UCSD-AML1 (cell line): ENCODE results near the gene GMDS.

Experiments used
- DNase-seq: peaks from one replicate; lab custom pipeline; 2025; ENCODE audit not compliant: unreplicated experiment; lab: John Stamatoyannopoulos, UW

GMDS gene

DNA sequence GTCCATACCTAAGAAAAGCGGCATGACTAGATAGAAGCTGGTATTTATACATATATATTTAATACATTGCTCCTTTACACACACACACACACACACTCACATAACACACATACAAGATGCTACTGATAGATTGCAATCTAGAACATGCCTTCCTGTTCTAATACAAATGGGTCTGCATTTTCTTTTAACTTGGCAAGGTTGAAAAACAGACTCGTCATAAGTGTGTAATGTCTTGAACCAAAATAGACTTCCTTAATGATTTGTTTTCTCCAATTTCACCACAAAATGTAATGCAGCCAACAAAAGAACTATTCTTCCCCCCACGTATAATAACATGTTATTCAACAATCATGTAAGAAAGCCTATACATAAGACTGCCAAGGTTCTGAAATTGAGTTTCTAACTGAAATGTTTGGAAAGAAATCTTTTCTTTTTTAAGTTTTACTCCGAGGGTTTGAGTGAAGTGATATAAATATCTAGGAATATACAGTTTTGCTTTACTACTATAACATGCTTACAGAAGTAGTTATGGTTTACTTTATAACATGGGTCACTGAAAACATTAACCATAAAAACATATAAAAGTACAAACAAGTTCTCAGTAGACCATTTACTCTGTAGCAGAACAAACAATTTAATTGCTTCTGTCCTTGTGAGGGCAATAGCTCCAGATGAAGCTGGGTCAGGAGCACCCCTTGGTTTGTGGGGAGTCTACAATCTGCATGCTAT is 428.2 kb downstream of the GMDS start:
- no peak for DNase-seq

DNA sequence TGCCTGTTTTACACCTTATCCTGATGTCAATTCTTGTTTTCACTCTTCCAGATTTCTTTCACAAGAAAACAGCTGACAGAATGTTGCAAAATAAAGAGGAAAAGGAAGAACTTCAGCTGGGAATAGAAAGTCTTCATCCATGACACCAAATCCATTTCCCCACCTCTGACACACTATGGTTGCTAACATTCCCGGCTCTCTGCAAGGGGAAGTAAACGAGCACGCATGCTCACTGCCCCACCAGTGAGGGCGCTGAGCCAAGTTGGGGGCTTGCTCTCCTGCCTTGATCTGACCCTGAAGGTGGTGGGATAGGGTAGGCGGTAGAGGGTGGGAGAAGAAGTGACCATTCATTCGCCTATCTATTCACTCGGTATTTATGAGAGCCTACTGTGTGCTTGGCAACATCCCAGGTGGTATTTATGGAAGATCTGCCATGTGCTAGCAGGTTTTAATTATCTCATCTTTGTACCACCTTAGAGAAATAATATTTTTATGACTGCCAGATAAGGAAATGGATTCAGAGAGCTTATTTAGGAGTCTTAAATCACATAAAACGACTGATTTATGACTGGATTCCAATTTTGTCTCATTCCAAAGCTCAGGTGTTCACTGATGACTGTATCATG is 429.5 kb downstream of the GMDS start:
- no peak for DNase-seq

DNA sequence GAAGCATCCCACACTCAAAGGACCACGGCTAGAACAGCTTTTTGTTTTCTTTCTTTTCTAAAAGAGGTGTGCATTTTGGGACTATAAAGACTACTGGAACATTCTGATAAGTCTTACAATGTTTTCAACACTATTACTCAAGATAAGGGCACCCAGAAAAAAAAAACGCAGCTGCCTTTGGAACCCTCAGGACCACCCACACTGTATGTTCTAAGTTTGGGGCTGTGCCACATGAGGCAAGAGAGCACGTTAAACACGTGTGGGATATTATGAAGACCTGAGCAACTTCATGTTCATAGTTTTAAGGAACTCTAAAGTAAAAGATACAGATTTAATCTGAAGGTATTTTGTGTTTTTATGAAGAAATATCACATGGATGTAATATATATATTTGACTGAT is 431.1 kb downstream of the GMDS start:
- no peak for DNase-seq

DNA sequence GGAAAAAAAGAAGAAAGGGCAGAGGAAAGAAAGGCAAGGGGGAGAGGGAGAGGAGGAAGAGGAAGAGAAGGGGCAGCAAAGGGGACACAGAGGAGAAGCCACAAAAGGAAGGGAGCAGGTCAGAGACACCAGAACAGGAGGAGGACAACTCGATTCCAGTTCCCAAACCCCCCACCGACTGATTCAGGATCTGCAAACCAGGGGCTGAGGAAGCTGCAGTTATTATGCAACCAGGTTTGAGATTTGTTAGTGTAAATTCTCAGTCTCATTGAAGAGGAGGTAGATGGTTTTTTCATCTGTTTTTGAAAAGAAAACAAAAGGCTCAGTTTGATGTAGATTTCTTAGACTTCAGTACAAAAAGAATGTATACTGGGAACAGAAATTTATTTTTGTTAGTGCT is 432.9 kb downstream of the GMDS start:
- no peak for DNase-seq

DNA sequence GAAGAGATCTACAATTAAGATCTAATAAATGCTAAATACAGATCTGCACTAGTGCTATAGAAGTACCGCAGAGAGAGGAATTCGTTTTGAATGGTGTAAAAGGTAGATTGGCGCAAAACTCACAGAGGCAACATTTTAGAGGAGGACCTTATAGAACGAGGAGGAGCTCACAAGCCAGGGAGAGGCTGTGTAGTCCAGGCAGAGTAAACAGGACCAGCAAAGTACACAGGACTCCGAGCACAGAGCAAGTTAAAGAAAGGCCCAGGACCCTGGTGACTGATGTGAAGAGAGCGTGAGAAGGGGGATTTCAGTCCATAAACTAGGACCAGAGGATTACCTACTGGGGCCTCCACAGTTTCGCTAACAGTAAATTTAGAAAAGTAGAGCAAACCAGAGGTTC is 433.4 kb downstream of the GMDS start:
- no peak for DNase-seq

DNA sequence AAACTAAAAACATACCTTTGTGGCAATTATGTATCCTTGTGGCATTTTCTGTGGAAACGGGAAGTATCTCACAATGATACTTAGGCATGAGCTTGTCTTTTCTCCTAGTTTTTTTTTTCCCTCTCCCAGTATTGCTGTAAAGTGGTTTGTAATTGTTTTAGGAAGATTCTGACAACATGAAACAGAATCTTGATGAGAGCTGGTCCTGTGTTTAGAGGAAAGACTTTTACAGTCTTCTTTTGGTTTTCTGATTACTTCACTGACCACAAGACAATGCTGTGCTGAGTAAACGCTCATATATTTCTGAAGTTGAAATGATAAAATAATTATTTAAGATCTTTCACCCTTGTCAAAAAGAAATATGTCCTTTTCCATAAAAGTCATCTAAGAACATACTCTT is 434.5 kb downstream of the GMDS start:
- no peak for DNase-seq

DNA sequence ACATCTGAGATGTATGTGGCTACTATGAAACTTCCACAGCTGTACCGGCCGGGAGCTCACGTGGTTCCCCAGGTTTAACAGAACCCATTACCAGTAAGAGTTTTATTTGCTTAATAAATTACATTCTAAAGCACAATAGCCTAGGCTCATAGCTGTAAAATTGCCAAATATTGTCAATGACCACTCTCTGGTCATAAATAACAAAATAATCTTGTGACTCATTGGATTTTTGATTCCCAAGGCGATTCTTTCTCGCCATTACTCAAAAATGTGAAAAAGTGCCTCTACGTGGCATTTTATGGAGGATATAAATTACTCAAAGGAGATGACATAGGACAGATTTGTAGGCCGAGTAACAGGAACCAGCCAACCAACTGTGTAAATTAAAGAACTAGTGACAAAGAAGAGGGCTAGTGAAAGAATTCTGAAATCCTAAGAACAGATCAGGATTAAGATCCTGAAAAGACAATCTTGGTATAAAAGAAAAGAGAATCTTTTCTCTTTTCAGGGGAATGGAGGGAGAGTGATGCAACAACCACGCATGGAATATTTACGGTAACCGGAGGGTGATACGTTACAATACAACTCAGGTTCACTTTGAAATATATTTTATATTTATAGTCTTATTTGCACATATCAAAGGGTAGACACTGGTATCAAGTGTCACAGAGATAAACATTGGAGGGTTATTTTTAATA is 436.0 kb downstream of the GMDS start:
- no peak for DNase-seq

DNA sequence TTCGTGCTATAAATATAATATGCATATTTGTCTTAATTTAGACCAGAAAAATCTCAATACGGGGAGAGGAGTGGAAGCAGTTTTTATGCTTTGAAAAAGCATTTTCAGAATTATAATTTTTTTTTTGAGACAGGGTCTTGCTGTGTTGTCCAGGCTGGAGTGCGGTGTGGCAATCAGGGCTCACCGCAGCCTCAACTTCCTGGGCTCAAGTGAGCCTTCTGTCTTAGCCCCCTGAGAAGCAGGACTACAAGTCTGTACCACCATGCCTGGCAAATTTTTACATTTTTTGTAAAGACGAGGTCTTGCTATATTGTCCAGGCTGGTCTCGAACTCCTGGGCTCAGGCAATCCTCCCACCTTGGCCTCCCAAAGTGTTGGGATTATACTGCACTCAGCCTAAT is 438.5 kb downstream of the GMDS start:
- no peak for DNase-seq

DNA sequence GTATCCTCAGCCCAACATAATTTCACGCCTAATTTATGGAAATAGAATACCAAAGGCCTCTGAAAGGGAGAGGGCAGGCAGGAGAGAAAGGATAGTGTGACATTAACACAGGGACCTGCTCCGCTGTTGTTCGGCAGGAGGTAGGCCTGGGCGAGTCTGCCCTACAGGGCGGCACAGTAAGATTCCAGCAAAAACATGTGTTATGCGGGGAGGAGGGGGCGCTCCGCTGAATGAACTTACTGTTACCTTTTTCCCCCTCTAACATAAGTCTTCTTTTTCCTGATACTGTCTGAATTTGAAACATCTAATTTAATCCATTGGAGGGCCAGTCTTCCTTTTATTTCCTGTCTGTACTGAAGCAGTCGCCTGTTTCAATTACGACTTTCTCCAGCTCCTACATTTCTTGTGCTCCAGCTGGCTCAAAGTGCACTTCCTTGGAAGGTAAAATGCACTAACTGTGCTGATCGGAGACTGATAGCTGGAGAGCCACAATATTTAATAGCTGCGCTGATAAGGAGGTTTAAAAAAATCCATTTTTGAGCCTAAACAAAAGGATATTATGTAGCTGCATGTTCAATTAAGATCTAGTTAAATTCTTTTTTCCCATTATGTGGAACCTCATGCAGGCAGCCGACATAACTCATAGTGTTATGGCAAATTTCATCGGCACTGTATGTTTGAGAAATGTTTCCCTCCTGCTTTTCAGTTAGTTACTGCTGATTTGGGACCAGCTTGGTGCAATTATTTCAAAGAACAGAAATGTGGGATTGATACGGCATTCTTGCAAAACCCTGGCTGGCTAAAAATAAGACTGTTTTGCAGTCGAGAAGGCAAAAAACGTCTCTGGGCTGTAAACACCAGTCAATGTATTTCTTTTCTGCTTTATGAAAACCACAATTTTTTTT is 442.7 kb downstream of the GMDS start:
- DNase-seq, result no peak

DNA sequence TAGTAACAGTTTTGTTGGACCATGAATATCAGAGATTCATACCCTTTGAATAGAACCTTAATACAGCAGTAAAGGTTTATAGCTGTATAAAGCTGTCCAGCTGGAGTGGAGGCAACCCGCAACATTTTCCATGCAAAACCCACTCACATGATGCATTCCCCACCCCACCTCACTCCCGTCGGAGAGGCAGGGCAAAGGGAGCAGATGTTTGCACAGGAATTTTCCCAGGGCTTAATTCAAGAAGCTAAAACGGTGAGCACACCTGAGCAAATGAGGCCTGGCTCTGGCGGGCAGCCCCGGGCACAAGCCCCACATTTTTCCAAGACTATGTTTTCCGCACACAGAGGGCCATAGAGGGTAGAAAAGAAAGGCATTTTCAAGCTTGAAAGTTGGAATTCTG is 444.0 kb downstream of the GMDS start:
- DNase-seq, result no peak

DNA sequence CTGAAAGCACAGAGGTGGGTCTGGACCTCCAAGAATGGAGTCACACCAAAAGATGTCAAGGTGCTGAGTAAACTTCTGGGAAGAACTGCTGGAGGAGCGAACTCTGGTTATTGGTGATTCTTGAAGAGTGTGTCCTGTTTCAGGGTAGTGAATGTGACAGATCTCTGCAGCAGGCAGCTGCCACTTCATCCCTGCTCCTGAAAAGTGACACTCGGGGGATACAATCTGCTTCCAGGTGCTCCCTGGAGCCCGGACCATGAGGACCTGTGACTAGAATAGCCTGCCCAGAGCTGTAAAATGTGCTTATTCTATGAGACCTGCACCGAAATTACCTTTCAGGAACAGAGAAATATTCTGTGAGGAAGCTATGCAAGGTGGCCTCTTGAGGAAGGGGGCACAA is 444.6 kb downstream of the GMDS start:
- DNase-seq, result no peak

DNA sequence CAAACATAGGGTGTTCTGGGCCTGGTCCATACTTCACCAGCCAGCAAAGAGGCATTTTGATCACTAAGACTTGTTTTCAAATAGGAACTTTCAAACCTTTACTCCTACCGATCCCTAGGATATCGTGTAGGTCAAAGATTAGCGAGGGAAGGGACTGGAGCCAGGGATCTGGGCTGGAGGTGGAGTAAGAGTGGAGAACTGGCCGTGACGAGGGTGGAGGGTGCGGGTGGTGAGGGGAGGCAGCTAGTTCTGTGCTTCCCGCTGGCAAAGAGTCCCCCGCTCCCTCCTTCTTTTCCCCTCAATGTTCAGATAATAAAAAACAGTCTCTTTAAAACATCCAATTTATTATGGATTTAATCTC is 446.5 kb downstream of the GMDS start:
- DNase-seq, result no peak

DNA sequence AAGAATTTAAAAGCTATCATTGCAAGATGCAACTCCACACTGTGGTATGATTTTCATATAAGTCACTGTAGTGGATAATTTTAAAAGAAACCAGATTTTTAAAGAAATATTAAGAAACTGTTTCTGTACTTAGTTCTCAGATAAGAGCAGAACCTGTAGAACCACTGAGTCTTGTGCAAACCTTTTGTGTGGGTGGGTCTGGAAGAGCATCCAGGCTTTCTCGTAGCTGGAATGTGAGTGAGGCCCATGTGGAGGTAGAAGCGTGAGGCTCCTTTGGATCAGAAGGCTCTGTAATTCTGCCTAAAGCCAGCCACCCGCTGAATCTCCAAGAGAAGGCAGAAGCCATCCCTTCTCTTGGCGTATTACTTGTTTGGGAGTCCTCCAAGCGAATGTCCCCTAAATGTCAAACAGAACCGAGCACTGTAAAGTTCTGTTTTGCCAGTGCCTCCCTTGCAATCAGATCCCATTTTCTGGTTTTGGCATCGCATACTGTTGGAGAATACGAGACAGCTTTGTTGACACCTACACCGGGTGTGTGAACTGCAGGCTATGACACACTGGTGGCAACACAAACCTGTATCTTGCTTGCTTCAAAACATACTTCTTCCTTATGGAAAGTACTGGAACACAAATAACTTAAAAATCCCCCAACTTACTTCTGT is 447.0 kb downstream of the GMDS start:
- no peak for DNase-seq

DNA sequence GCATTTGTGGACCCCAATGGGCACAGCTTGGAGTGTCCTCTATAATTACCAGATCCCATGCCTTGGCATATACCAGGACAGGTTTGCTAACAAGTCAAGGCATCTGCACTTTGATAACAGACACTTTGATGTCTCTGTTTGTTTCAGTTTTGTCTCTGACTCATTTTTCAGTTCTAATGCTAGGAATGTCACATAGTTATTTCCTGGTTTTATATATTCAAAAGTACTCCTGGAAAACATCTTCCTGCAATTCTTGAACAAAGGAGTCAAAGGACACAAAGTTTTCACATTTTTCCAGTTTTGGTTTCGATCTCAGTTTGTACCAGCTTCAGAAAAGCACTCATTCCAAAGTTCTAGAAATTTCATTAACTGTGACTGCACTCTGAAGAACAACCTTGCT is 447.6 kb downstream of the GMDS start:
- DNase-seq, result no peak

DNA sequence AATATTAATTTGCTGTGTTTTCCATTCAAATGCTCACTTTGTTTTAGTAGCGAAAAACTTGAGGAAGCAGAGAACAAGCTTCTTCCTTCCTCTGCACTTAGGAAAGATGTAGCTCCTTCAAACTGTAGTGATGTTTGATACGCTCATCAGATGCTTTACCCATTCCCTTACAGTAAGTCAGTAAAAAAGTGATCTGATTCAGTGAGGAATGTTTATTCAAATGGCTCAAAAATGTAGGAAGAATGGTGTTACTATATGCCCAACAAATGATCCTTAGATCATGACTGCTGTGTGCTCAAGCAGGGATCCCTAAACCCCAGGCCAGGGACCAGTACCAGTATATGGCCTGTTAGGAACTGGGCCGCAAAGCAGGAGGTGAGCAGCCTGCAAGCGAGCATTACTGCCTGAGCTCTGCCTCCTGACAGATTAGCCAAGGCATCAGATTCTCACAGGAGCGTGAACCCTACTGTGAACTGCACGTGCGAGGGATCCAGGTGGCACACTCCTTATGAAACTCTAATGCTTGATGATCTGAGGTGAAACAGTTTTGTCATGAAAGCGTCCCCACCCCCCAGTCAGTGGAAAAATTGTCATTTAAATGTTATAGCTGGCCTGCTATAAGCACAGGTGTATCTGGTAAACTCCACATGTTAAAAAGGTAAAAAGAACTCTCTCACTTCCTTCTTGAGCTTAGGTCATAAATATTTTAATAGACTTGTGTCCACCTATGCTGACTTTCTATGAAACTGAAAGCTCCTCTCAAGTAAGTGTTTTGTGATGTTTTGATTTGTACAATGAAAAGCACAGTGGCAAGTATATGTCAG is 448.5 kb downstream of the GMDS start:
- DNase-seq, result no peak

DNA sequence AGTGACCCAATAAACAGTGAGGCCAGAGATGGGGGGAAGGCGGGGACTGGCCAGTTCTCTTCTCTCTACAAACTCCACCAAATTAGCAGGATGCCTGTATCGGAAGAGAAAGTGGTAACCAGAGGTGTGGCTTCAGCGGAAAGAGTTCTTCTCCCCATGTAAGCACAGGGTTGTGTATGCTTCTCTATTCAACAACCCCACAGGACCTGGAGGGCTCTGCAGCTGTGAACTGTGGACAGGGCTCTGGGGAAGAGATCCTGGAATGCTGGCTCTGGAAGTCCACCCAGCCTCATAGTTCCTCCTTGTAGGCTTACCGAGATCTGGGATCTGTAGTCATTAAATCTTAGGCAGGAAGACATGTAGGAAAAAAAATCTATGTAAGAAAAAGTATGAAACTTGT is 449.5 kb downstream of the GMDS start:
- no peak for DNase-seq

DNA sequence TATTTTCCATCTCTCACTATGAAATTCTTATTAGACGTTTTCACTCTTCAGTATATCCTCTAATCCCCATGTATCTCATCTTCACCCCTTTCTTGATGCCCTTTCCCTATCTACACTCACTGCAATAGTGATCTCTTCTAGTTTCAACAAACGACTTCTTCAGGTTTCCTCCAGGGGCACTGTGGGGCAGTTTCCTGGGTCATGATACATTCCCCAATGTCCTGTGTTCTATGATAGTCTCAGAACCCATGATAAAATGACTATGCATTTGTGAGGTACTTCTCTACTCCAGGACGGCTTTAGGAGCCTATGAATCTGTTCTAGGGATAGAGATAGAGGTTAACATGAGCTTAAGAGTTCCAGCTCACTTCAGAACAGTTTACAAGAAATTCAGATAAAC is 452.4 kb downstream of the GMDS start:
- DNase-seq, result no peak

DNA sequence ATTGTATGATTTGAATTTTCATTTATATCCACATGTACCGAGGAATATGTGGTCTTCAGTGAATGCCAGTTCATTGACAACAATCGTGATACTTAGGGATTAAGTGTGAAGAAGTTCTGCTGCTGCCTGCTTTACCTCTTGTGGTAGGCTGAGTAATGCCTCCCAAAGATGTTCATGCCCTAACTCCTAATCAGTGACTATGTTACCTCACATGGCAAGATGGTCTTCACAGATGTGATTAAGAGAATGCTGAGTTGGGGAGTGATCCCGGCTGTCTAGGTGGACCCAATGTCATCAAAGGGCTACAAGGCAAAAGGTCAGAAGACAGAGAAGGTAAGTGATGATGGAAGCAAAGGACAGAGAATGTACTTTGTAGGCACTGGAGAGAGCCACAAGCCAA is 454.7 kb downstream of the GMDS start:
- DNase-seq, result no peak

DNA sequence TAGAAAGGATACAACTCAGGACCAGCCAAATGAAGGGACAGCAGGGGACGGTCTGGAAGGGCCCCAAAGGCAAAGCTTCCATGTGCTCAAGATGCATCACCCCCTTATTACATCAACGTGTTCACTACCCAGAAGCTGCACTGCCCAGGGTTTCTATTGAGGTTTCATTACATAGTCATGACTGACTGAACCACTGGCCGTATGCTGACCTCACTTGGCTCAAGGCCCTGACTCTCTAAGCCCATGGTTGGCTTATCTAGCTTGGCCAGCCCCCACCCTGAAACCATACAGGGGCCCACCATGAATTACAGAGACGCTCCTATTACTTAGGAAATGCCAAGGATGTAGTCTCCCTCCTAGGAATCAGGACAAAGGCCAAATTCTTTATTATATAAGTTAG is 456.3 kb downstream of the GMDS start:
- no peak for DNase-seq

DNA sequence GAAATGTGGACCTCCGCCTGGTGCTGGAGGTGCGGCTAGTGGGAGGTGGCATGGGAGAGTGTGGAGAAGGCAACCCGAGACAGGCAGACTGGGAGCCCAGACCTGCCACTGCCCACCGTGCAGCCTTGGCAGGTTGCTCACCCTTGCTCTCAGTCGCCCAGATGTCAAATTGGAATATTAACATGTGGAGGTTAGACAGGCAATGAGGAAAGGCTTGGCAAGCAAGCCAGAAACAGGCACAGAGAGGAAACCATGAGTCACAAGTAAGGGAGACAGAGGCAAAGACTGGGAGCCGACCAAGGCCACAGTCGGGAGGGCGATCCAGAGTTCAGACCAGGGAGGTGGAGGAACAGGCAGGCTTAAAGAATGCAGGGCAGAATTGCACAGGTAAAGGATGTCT is 457.5 kb downstream of the GMDS start:
- DNase-seq, result no peak
